CD4-positive, alpha-beta T cell treated with Interleukin-10 for 1 hour (primary cell): ENCODE results near the gene STXBP3.
"Not testable (repeated sequence)": the region's sequence is repeated elsewhere in the genome, so short reads cannot be mapped to it uniquely, and the experiment has no call there.

Source experiments
- DNase-seq: peaks from one replicate; pipeline ENCODE4 v3.0.0-alpha.2; 2020

The STXBP3 gene, protein sequence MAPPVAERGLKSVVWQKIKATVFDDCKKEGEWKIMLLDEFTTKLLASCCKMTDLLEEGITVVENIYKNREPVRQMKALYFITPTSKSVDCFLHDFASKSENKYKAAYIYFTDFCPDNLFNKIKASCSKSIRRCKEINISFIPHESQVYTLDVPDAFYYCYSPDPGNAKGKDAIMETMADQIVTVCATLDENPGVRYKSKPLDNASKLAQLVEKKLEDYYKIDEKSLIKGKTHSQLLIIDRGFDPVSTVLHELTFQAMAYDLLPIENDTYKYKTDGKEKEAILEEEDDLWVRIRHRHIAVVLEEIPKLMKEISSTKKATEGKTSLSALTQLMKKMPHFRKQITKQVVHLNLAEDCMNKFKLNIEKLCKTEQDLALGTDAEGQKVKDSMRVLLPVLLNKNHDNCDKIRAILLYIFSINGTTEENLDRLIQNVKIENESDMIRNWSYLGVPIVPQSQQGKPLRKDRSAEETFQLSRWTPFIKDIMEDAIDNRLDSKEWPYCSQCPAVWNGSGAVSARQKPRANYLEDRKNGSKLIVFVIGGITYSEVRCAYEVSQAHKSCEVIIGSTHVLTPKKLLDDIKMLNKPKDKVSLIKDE

GRCh38 chr1:108746382-108747170, at the start of gene STXBP3:
Gene STXBP3, plus strand, starts transcription at chr1:108746674. Its CDS starts 64 bp downstream, at chr1:108746738.
- DNase-seq, result peak; percentile 99

- DNase-seq, result no peak
Measured at GRCh38 chr1:108699375-108700332, 46.8 kb upstream of the STXBP3 start.

DNA sequence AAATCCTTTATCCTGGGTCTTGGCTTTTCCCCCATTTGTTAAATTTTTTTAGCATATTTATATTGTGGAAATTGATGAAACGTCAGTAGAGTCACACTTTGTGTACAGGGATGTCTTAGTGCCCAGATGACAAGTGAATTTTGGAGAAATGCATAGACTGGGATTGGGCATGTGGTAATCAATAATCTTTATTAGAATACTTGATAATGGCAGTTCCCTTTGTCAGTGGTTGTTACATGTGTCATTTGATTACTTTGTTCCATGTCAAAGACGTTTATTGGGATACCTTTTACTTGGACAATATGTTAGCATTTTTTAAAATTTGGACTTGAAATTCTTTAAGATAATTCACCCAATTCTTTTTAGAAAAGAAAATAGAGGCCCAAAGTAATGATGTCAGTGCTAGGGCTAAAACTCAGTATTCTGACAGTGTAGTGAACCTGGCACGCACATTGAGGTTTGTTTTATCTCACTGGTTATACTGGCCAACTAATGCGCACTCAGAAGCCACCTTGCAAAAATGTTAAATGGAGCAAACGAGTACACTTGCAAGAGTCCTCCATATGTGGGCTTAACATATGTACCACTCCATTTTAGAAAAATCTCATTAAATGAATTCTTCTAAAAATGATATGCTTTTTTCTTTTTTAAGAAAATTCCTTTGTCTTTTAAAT, 45.2 kb upstream of the STXBP3 start:
- DNase-seq, result no peak

- not testable (repeated sequence) for DNase-seq
Measured at GRCh38 chr1:108702109-108702508, 44.4 kb upstream of the STXBP3 start.

GRCh38 chr1:108703939-108704338, 42.5 kb upstream of the STXBP3 start:
- peak; percentile 62 for DNase-seq

DNA sequence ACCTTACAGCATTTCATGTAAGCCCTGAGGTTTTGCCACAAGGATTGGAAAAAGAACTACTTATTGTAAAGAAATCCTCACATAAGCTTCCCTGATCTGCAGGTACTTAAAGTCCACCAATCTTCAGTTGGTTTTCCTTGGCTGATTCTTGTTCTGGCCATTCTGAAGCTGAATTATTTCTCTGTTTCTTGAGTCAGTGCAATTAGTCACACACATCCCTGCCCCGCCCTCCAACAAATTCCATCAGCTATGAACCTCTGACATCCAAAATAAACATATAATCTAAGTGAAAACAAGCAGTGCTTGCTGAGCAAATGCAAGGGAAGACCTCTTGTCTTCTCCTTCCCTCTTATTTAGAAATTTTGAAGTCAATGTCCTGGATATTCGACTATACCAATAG, 42.0 kb upstream of the STXBP3 start:
- DNase-seq, result no peak

DNA sequence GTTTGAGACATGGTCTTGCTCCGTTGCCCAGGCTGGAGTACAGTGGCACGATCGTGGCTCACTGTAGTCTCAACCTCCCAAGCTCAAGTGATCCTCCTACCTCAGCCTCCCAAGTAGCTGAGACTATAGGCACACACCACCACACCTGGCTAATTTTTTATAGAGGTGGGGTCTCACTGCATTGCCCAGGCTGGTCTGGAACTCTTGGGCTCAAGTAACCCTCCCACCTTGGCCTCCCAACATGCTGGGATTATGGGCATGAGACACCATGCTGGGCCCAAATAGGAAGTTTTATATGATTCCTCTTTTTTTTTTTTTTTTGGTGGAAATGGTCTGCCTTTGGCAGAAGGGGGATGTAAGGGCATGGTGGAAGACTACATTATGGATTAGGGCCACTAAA, 39.8 kb upstream of the STXBP3 start:
- no peak for DNase-seq

DNA sequence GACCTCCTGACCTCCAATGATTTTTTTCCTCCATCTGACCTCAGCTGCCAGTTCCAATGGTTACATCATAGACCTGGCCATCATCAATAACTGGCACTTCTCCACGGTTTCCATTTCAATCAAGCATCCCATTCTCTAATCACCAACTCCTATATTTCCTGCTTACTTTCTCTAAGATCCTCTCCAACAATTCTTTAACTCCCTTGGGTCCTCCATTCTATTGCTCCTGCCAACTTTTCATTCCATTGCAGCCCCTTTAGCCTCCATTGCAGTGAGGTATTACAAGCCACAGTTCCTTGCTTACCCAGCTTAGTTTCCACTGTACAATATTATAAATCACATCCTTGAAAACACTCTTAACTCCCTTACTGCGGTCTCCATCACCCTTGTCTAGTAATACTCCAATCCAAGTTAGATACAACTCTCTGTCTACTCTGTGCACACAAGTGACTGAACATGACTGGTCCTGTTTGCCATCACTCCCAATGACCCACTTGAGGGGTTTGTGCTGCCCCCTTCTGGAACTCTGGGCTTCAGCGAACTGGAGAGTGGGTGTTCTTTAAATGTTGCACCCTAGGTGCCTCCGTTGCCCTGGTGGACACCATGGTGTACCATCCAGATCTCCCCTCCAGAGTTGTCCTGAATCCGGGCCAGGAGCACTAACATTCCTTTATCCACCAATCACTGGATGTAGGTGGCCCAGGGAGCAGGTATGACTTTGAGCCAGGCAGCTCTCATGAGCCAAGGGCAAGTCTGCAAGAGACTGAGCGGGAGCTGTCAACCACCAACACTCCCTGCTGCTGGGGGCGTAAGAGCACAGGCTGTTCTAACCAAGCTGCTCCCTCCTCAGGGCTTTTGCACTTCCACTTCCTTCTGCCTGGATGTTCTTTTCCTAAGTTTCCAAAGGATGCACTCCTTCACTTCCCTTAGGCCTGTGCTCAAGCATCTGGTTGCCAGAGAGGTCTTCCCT, 37.5 kb upstream of the STXBP3 start:
- DNase-seq, result peak; percentile 81

- no peak for DNase-seq
Measured at GRCh38 chr1:108712606-108713150, 33.8 kb upstream of the STXBP3 start, which contains the start of gene FNDC7. Gene FNDC7, plus strand, starts transcription at chr1:108712908. Its CDS starts 26 bp downstream, at chr1:108712934.

GRCh38 chr1:108715932-108716331, 30.5 kb upstream of the STXBP3 start:
- no peak for DNase-seq

GRCh38 chr1:108716437-108717230, 29.8 kb upstream of the STXBP3 start:
- DNase-seq, result no peak

GRCh38 chr1:108717774-108718316, 28.6 kb upstream of the STXBP3 start:
- DNase-seq, result no peak

GRCh38 chr1:108718927-108719655, 27.4 kb upstream of the STXBP3 start:
- DNase-seq, result no peak

DNA sequence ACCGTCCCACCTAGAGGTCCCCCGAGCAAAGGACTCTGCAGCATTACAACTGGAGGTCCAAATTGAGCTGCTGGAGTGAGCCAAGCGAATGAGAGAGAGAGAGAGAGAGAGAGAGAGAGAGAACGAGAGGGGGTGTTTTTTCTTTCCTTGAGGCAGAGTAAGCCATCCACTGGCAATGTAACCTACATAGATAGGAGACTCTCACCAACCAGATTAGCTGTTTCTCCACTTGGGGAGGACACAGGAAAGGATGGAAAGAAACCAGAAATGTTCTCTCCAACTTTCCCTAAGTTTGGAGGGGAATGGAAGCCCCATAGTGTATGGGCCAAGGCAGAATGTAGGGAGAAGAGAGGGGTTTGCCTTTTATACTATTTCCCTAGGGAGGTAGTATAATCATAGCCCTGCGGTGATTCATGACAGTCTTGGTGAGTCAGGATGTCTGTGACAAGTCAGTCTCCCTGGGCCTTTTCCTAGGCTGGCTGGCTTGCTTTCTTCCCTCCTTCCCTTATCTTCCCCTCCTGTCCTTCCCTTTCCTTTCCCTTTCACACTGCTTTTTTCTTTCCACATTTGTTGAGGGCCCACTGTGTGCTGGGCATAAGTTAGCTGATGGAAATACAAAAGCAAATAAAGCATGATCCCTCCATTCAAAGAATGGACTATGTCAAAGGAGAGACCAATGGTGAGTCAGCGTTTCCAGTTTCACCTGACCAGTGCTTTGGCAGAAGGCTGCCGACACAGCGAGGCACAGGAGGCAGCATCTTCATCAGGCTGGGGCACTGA, 26.6 kb upstream of the STXBP3 start:
- no peak for DNase-seq

GRCh38 chr1:108722292-108722691, 24.2 kb upstream of the STXBP3 start:
- DNase-seq, result no peak

DNA sequence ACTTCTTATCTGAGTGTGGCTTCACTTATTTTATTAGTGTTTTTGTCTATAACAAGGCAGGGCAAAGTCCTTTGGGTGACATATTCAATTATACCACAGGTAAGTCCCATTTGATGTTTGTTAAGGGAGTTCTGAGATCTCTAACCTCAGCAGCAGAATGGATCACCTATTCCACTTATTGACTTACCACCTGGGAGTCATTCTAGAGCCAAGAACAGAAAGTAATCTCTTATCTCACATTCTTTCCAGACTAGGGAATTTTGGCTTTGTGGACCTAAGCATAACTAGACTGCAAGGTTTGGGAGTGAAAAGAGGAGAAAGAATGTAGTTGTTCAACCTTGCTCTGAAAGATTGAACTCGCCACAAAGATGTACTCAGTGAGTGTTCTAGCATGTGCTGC, 20.6 kb upstream of the STXBP3 start:
- no peak for DNase-seq

DNA sequence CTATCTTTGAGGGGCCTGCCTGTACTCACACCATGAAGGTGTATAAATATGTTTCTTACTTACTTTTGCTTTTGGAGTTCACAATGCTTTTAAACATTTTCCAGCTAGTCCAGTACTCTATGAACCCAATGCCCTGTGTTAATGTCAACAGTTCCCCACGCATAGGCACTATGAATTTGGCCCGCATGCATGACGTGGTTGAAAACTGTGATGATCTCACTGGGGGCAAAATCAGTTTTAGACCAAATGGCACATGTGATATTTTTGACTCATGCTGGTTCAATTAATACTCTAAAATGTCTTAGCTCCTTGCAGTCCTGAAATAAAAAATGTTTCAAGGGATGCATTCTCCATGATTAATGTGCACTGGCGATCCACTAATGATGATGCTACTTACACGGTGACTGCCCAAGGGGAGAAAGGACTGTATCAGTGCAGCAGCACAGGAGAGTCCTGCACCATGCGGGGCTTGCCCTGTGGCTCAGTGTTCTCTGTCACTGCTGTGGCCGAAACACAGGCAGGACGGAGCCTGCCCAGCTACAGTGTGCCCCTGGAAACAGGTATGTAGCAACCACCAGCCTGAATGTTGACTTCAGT, 18.0 kb upstream of the STXBP3 start:
- DNase-seq, result no peak
